Right ventricle myocardium superior (tissue), 1 donor: Measurements from ENCODE around the gene CST7. TPM values are rescaled to one million over a fixed set of nuclear protein-coding genes. Genes with fewer than 3 reads are reported as not detected.

Experiments used
- ATAC-seq: fragments of 200-7000 bp; cut with Tn5 transposase; one replicate; pipeline ENCODE4 v1.9.1; 2020; ENCODE audit warnings: mild to moderate bottlenecking; ENCODE audit not compliant: poor library complexity
- DNase-seq: peaks from one replicate; pipeline ENCODE4 v3.0.0-alpha.2; 2020
- intact Hi-C: fragments of 100-400 bp; cut with DNase I; formaldehyde crosslinking; loops from one replicate; pipeline ENCODE4 v1.11.2; 2022
- total RNA-seq: library from RNA; stranded (reverse); fragmentation: NEBNext Ultra II Directional; extraction: Animal tissue kit (Norgen Biotek cat#: 25700); gene quantifications from one replicate; pipeline ENCODE4 v1.2.1, GENCODE V29; 2021
- donor health status: DM: no; HTN: yes; CAD: no; lungs with severe emphysema.

CST7 gene
- total RNA-seq, 1 donor from 2014 or later, result 0.48 TPM

DNA sequence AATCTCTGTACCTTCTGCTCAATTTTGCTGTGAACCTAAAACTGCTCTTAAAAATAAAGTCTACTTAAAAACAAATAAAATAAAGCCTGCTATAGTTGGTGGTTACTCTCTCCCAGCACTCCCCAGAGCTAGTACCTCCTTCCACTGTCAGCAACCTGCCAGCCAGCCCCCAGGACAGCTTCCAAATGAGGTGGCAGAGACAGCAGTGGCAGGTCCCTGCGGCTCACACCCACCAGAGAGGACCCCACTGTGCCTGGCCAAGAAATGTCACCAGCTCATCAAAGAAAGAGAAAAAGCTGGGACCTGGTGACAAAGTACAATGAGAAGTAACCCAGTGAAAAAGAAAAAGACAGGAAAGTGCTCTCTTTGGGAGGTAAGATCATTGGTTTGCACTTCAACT lies 28.3 kb downstream of the CST7 start:
- no peak for ATAC-seq
- DNase-seq, result no peak
- intact Hi-C loops, result no loop called here

DNA sequence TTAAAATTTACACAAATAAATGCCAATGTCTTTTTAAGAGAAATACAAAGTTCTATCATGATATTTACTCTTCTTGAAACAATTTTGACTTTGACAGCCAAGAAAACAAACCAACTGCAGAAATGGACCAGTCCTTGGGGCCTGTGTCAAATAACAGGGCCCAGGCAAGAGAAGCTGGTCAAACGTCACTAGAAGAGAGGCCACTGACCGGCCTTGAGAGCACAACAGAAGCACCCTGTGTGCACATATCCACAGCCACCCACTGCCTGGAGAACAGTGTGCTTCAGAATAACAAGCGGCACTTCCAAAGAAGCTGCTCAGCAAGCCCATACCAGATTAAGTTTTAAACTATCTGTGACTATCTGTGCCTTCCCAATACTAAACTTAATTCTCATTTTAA lies 28.7 kb downstream of the CST7 start:
- no peak for DNase-seq
- no peak for ATAC-seq
- intact Hi-C loops, result no loop called here

DNA sequence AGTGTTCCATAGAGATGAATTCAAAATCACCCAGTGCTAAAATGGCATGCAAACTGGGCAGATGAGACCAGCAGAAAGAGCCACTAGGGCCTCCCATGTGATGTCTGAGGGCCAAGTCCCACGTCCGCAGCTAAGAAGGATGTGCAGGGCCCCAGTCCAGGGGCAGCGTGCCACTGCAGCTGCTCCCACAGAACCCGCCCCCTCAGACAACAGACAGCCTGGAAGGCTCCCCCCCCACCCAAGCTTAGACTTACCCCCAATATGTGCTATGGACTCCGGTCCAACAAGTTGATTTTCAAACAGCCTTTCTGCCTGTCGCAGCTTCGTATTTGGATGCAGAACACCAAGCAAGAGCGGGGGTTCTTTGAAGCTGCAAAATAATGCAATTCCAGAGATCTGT lies 29.4 kb downstream of the CST7 start:
- intact Hi-C loops, result no loop called here
- DNase-seq (no peak), ATAC-seq (no peak)

DNA sequence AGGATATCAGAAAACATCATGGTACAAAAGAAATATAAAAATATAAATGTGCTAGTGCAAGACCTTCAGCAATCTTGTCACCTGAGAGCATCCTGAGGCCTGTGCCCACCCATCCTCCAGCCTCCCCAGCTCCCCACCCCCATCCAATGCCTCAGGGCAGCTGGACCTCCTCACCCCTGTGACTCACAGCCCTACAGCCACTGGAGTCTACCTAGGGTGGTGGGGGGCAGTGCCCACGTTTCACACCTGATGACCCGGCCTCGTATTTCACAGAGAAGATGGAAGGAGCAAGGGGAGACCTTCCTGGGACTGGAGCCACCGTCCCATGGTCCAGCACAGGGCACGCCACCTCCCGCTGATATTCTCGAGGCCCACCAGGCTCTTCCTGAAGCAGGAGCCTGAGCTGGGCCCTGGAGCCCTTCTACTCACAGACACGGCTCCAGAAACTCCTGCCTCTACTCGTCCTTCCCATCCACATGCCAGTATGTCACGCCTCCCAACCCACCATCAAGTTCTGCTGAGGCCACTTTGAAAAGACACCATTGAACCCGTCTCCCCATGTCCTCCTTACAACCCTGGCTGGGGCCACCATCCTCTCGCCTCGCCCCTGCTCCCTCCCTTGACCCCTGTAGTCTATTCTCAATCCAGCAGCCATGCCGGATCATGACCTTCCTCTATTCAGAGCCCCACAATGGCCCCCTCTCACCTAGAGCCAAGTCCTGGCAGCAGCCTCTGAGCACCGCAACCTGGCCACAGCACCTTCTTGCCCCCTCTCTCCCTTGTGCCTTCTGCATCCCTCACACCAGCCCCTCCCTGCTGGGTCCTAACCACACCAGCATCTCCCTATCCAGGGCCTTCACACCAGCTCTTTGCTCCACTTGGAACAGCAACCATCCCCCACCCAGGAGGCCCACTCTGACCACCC lies 30.2 kb downstream of the CST7 start:
- DNase-seq, result no peak
- intact Hi-C loops, result no loop called here
- ATAC-seq, result no peak

DNA sequence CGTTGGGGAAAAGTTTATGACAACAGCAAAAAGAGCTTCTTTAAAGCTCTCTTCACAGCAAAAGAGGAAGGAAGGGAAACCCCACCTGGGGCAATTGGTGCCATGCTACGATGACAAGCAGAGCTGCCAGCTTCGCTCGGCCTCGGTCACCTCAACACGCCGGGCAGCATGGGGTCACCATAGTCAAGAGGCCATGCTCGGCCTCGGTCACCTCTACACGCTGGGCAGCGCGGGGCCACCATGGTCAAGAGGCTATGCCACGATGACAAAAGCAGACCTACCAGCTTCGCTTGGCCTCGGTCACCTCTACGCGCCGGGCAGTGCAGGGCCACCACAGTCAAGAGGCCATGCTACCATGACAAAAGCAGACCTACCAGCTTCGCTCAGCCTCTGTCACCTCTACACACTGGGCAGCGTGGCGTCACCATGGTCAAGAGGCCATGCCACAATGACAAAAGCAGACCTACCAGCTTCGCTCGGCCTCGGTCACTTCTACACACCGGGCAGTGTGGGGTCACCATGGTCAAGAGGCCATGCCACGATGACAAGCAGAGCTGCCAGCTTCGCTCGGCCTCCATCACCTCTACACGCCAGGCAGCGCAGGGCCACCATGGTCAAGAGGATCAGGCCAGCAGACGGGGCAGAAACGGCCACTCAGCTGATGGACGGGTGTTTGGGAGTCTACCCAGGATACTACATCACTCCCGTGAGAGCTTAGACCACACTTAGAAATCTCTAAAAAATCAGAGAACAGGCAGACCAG lies 31.4 kb downstream of the CST7 start:
- DNase-seq (no peak), ATAC-seq (no peak)
- intact Hi-C loops, result no loop called here

DNA sequence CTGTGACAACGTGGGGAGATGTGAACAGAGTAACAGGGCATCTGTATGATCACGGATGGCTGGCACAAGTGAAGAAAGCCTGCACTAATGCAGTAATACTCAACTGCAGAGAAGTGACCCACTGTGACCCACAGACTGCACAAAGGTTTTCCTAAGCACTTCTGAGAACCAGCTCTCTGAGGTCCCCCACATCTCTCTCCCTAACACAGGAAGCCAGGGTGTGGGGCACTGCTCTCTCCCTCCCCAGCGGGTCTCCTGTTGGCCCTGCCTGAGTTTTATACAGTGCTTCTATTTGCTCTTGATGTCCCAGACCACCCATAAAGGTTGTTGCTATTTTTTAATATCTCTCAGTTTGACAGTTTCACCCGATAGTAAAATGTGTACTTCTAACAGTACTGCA lies 32.2 kb downstream of the CST7 start:
- intact Hi-C loops, result no loop called here
- DNase-seq, result no peak
- no peak for ATAC-seq

DNA sequence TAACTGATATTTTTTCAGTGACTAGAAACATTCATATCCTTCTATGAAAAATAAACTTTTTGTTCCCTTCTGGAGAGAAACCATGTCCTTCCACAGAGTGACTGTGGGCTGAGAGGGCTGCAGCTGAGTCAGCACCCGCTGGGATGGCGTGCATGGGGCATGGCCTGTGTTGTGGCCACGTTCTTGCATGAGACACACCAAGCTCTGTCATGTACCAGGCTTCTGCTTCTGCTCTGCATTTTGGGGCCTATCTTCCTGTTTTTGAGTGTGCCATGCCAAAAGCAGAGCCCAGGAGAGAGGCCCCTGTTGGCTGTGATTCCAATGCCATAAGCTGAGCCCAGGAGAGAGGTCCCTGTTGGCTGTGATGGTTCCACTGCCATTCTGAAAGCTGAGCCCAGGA lies 32.7 kb downstream of the CST7 start:
- intact Hi-C loops, result no loop called here

DNA sequence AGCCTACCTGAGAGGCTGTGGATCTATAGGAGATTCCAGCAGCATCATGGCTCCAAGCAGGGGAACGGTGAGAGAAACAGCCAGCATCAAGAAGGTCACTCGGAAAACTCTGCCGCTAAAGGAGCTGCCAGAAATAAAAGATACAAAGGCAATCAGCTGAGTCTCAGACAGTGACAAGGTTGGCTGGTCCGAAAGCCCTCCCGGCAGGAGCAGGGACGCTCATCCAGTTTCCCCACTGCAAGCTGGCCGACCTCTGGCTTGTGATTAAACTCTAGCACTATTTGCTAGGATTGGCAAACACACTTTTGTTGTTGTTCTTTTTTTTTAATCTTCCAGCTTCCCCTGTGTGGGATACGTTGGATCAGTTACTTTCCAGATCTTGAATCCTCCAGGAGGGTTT lies 34.8 kb downstream of the CST7 start:
- intact Hi-C loops, result no loop called here
- peak; percentile 40 for ATAC-seq

More for the DNA sequence above, 32.7 kb downstream of the CST7 start:
- DNase-seq (peak; percentile 77), ATAC-seq (peak; percentile 56)

DNA sequence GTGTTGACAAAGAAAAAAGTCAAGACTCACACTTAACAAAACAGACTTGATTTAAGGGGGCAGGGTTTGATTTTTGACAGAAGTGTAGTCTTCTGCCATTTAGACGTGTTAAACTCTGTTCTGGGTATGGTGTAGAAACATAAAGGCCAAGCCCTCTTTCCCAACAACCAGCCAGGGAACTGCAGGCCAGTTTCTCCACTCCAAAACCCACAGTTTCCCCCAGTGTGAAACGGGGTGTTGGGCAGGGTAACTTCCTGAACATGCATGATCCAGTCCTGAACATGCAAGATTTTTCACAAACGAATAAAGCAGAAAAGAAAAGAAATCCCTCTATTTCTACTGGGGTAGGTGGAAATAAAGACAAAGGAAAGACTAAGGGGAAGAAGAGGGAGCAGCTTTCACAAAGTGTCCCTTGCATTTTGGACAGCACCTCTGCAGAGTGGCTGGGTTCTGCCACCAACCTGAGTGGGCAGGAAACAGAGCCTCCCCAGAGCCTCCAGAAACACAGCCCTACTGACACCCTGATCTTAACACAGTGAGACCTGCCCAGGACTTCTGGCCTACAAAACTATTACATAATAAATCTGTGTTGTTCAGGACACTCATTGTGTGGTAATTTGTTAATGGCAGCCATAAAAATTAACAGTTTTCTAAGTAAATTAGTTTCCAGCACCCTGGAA lies 36.0 kb downstream of the CST7 start:
- DNase-seq, result no peak
- peak; percentile 24 for ATAC-seq
- intact Hi-C loops, result no loop called here

More for the DNA sequence above, 34.8 kb downstream of the CST7 start:
- DNase-seq, result no peak

DNA sequence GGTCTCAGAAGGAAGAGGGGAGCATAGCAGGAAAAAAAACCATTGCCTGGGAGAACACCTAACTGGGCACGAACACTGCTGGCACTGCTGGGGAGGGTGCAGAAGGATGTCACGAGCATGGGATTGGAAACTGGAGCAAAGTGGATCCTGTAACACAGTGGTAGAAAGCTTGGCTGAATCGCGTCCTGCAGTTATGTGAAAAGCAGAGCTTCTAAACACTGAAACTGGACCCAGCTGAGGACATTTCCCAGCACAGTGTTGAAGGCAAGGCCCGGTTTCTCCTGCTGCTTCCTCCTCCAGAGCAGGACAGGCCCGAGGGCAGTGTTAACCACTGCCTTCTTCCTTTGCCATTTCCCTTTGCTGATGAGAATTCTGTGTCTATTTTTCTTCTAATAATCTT lies 36.7 kb downstream of the CST7 start:
- DNase-seq (no peak), ATAC-seq (peak; percentile 30)
- intact Hi-C loops, result no loop called here

DNA sequence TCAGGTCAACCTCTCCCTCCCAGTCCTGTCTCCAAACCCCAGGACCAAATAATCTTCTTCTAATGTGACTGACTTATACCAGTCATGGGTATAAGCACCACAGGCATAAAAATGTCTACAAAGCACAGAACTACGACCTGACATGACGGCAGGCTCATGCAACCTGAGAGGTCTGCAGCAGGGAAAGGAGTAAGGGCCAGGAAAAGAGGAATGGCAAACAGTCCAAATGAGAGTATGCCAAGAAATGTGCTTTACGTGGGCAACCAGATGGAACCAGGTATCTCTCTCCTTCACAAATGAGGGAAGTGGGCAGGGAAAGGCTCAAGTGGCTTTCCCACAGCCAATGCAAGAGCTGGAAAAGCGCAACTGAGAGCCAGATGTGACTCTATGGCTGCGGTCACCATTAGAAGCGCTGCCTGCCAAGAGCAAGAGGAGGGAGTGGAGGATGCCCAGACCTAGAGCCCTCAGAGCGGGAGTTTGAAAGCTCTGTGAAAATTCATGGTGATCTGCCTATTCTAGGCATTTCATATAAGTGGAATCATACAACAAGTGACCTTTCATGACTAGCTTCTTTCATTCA lies 37.5 kb downstream of the CST7 start:
- no peak for ATAC-seq
- DNase-seq, result no peak
- intact Hi-C loops, result no loop called here

DNA sequence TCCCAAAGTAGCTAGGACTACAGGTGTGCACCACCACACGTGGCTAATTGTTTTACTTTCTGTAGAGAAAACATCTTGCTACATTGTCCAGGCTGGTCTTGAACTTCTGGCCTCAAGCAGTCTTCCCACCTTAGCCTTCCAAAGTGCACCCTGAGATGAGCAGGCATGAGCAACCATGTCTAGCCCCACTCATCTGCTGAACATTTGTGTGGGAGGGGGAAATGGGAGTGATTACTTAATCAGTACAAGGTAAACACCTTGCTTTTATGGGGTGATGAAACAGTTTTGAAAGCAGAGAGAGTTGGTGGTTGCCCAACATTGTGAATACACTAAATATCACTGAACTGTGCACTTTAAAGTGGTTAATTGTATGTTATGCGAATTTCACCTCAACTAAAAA lies 38.2 kb downstream of the CST7 start:
- DNase-seq (no peak), ATAC-seq (no peak)
- intact Hi-C loops, result no loop called here

DNA sequence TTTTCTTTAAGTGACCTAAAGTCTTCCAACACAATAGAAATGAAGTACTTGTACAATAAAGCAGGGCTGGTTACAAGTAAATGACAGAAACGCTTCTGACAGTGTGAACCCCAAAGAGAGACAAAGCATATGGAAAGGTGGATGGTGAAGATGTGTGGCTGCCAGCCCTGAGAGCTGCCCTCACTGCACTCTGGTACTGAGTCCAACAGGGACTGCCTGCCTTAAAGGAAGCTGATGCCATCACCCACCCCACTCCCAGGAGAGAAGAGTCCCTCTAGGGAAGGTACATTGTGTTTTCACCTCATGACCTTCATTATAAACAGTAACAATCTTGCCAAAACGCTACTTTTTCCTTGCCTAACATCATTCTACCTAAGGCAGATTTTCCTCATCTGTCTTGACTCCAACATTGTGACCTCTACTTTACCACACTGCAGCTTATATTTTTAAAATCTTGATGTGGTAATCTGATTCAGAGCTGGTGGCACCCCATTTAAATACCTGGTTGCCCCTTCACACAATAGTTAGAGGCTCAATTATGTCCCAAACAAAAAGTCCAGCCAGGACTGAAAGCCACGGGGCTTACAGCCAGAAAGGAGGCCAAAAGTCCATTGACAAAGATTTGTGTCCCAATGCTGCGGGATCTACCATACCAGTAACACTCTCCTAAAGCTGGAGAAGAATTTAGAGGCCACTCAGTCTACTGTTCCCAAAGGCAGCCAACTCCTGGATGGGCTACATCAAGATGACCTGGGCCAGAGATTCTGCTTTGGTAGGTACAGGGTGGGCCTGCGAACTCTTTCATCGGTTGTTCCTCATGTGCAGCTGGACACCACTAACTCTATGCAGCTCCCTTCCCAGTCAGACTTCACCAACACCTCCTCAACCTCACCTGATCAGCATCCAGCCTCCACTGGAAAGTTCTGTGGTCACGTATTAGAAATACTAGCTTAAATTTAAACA lies 39.1 kb downstream of the CST7 start:
- ATAC-seq, result no peak
- intact Hi-C loops, result no loop called here
- no peak for DNase-seq

DNA sequence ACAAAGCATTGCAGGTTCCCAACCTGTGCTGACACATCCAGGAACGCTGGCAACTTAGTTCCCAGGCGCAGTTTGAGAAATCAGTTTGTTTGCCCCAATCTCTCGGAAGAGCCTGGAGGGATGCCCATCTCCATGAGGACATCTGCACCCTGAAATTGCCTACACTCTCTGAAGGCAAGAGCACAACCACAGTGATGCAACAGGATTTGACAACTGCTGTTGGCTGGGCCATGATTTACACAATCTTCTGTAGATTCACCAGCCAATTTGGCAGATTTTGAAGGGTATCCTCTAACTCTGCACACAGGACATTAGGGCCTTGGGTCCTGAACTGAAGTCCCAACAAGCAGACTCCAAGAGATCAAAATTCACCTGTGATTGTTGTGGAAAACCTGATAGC lies 40.1 kb downstream of the CST7 start:
- DNase-seq, result no peak
- intact Hi-C loops, result no loop called here
- ATAC-seq, result no peak

DNA sequence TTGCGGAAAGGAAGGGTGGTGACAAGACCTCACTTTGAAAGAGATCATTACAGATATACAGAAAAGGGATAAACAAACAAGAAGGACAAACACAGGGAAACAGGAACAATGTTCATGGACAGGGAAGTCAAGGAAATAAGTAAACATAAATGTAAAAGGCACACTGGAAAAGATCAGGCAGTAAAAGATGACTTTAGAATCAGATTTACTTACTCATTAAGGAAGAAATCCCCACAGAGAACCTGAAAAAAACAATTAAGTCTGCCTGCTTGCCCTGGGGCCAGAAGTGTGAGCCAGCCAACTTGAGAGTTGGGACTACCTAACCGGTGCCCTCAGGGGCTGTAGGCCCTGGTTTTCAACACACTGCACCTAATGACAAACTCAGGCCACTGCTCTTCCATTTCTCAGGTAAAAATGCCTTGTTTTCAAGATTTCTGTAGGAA lies 41.8 kb downstream of the CST7 start:
- intact Hi-C loops, result loop anchor here (5.0 kb wide), 1 partner anchor 201 kb away; no protein-coding TSS in a partner anchor
- no peak for DNase-seq
- ATAC-seq, result no peak

DNA sequence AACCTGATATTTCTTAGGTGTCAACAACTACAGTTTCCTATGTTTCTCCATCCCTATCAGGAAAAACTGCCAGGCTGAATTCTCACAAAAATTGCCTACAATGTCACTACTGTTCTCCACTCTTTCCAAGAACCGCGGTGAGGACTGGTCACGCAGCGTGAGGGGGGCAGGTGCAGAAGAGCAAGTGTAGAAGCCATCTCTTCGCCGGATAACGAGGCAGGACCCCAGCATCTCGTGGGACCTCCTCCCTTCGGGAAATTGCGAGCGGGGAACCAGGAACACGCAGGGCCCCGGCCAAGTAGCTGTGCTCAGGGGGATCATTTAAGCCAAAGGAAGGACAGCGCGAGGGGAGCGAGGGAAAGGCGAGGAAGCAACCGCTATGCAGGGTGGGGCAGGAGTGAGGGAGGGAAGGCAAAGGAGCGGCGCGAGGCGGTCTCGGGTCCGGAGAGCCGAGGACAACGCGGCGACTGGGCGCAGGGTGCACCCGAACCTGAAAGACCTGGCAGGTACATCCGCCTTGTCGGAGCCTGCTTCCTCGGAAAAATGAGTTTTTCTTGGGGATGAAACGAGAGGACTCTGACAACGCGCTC lies 42.9 kb downstream of the CST7 start:
- ATAC-seq (peak; percentile 15), DNase-seq (peak; percentile 55)
- intact Hi-C loops, result loop anchor here (5.0 kb wide), 1 partner anchor 200 kb away; no protein-coding TSS in a partner anchor

DNA sequence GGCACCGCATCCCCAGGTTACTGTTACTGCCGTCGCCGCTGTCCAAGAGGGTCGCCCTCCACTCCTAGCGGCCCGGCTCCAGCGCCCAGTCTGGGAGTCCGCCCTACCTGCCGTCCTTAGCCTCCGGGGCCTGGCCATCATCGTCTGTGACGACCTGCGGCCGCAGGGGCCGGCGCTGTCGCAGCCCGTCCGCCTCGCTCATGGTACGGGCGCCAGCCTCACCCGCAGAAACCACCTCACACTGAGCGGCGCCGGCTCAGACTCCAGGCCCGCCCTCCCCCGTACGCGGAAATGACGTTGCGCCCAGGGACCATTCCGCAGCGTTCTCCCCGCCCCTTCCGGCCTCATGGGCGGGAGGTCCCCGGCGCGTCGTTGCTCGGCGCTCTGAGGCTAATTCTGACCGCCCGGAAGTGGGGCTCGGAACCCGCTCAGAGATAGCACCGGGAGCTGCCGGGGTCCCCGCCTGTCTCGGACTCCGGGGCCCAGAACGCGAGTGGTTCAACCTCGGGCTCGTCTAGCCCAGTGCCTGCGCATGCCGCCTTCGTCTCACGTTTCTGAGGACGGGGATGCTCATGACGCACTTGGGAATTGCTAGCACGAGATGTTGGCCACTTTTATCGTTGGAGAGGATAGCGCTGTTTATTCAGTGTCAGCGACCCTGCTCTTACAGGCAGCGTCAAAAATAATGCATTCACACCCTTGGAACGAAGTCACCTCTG lies 43.6 kb downstream of the CST7 start, which contains the start of gene APMAP:
TSS of gene APMAP (minus strand) at position 265 of the 719 bp plus-strand sequence. CDS start at position 202, 63 bp downstream.
- DNase-seq (peak; percentile 99), ATAC-seq (peak; percentile 95)
- intact Hi-C loops, result loop anchor here (1.0 to 5.0 kb wide), 2 partner anchors 73 to 200 kb away; no protein-coding TSS in a partner anchor
